ENCODE measurements around the gene PRKCA.

The PRKCA gene

GRCh38 chr17:66531851-66532295, 229.5 kb downstream of the PRKCA start:
- peak overlapping the region; percentile 22; the same call in 1 of the 2 replicates for H3K27ac ChIP-seq
- peak overlapping the region; percentile 3; the same call in 1 of the 2 replicates for H3K4me3 ChIP-seq
- TF ChIP-seq EZH2 (IDR thresholded peaks at IDR 0.05): no peak
- TF ChIP-seq FOXP2 (optimal IDR thresholded peaks at IDR 0.05; ENCODE audit: control extremely low read depth, extremely low read length, insufficient read depth): no peak
- TF ChIP-seq POLR2AphosphoS5 (IDR thresholded peaks at IDR 0.05; ENCODE audit: borderline replicate concordance, low read depth, low read length): no peak
- H3K36me3 ChIP-seq (ENCODE audit: insufficient read depth, low read length): no peaks in the 10 kb centered on the region
- H3K9me3 ChIP-seq (ENCODE audit: low read depth, low read length): no peaks in the 10 kb centered on the region
- DNase-seq (ENCODE audit: low read depth, low spot score): no peak
- no peak overlapping the region for H3K9ac ChIP-seq (ENCODE audit: insufficient read length)

DNA sequence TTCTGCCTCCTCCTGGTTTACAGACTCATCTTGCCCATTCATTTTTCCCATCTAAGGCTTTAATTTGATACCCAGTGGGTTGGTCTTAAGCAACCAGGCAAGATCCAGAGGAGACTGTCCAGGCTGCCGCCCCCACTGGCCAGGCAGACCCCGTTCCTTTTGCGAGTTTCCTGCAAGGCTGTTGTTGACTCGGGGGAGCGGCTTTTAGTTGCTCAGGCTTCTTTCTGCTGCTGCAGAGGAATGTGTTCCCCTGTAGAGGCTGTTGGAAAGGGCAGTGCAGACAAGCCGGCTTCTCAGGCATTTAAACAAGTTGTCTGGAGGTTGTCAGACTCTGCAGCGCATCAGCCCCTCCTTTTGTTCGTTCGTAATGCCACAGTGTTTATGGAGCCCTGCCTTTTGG, 231.2 kb downstream of the PRKCA start:
- Histone ChIP-seq H3K9ac (ENCODE audit: insufficient read length) (no peak overlapping the region), H3K9me3 (ENCODE audit: low read depth, low read length) (no peaks in the 10 kb centered on the region), H3K27ac (no peak overlapping the region), H3K36me3 (ENCODE audit: insufficient read depth, low read length) (no peaks in the 10 kb centered on the region), H3K4me3 (no peak overlapping the region)
- no peak for DNase-seq (ENCODE audit: low read depth, low spot score)
- TF ChIP-seq POLR2AphosphoS5 (IDR thresholded peaks at IDR 0.05; ENCODE audit: borderline replicate concordance, low read depth, low read length) (no peak), FOXP2 (optimal IDR thresholded peaks at IDR 0.05; ENCODE audit: control extremely low read depth, extremely low read length, insufficient read depth) (no peak), EZH2 (IDR thresholded peaks at IDR 0.05) (no peak)

- Histone ChIP-seq H3K36me3 (ENCODE audit: insufficient read depth, low read length) (no peaks in the 10 kb centered on the region), H3K4me3 (no peak overlapping the region), H3K27ac (no peak overlapping the region), H3K9me3 (ENCODE audit: low read depth, low read length) (no peaks in the 10 kb centered on the region), H3K9ac (ENCODE audit: insufficient read length) (no peak overlapping the region)
- TF ChIP-seq POLR2AphosphoS5 (IDR thresholded peaks at IDR 0.05; ENCODE audit: borderline replicate concordance, low read depth, low read length) (no peak), FOXP2 (optimal IDR thresholded peaks at IDR 0.05; ENCODE audit: control extremely low read depth, extremely low read length, insufficient read depth) (no peak), EZH2 (IDR thresholded peaks at IDR 0.05) (no peak)
- DNase-seq (ENCODE audit: low read depth, low spot score): no peak
These were observed 231.6 kb downstream of the PRKCA start for GRCh38 chr17:66533986-66534385.

- H3K4me3 ChIP-seq: no peak overlapping the region
- H3K9me3 ChIP-seq (ENCODE audit: low read depth, low read length): no peaks in the 10 kb centered on the region
- TF ChIP-seq EZH2 (IDR thresholded peaks at IDR 0.05) (no peak), POLR2AphosphoS5 (IDR thresholded peaks at IDR 0.05; ENCODE audit: borderline replicate concordance, low read depth, low read length) (no peak), FOXP2 (optimal IDR thresholded peaks at IDR 0.05; ENCODE audit: control extremely low read depth, extremely low read length, insufficient read depth) (no peak)
- no peak overlapping the region for H3K27ac ChIP-seq
- no peak for DNase-seq (ENCODE audit: low read depth, low spot score)
- H3K9ac ChIP-seq (ENCODE audit: insufficient read length): no peak overlapping the region
- H3K36me3 ChIP-seq (ENCODE audit: insufficient read depth, low read length): no peaks in the 10 kb centered on the region
These were observed 233.2 kb downstream of the PRKCA start for GRCh38 chr17:66535611-66536010.

GRCh38 chr17:66537502-66537901, 235.1 kb downstream of the PRKCA start:
- TF ChIP-seq POLR2AphosphoS5 (IDR thresholded peaks at IDR 0.05; ENCODE audit: borderline replicate concordance, low read depth, low read length) (no peak), FOXP2 (optimal IDR thresholded peaks at IDR 0.05; ENCODE audit: control extremely low read depth, extremely low read length, insufficient read depth) (no peak), EZH2 (IDR thresholded peaks at IDR 0.05) (no peak)
- DNase-seq (ENCODE audit: low read depth, low spot score): no peak
- no peak overlapping the region for H3K9ac ChIP-seq (ENCODE audit: insufficient read length)
- H3K4me3 ChIP-seq: no peak overlapping the region
- H3K27ac ChIP-seq: no peak overlapping the region
- H3K9me3 ChIP-seq (ENCODE audit: low read depth, low read length): no peaks in the 10 kb centered on the region
- H3K36me3 ChIP-seq (ENCODE audit: insufficient read depth, low read length): no peaks in the 10 kb centered on the region

DNA sequence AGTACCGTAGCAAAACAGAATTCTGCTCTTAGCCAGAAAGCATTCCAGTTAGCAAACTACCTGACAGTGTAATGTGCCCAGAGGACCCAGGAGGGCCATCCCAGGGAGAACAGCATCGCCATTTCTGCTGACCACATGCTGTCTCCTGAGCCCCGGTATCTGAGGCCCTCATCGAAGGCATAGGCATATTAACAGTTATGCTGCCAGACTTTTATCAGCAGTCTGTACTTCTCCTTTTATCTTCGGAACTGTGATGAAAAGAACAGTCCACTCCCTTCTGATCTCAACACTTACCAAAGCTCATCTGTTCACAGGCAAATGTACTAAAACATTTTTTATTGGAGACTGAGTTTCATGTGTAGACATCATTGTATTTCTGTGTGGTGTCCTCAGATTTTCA, 236.4 kb downstream of the PRKCA start:
- TF ChIP-seq EZH2 (IDR thresholded peaks at IDR 0.05): no peak
- TF ChIP-seq FOXP2 (optimal IDR thresholded peaks at IDR 0.05; ENCODE audit: control extremely low read depth, extremely low read length, insufficient read depth): no peak
- TF ChIP-seq POLR2AphosphoS5 (IDR thresholded peaks at IDR 0.05; ENCODE audit: borderline replicate concordance, low read depth, low read length): no peak
- H3K36me3 ChIP-seq (ENCODE audit: insufficient read depth, low read length): no peaks in the 10 kb centered on the region
- no peak overlapping the region for H3K9ac ChIP-seq (ENCODE audit: insufficient read length)
- no peak overlapping the region for H3K27ac ChIP-seq
- H3K4me3 ChIP-seq: no peak overlapping the region
- DNase-seq (ENCODE audit: low read depth, low spot score): no peak
- no peaks in the 10 kb centered on the region for H3K9me3 ChIP-seq (ENCODE audit: low read depth, low read length)

DNA sequence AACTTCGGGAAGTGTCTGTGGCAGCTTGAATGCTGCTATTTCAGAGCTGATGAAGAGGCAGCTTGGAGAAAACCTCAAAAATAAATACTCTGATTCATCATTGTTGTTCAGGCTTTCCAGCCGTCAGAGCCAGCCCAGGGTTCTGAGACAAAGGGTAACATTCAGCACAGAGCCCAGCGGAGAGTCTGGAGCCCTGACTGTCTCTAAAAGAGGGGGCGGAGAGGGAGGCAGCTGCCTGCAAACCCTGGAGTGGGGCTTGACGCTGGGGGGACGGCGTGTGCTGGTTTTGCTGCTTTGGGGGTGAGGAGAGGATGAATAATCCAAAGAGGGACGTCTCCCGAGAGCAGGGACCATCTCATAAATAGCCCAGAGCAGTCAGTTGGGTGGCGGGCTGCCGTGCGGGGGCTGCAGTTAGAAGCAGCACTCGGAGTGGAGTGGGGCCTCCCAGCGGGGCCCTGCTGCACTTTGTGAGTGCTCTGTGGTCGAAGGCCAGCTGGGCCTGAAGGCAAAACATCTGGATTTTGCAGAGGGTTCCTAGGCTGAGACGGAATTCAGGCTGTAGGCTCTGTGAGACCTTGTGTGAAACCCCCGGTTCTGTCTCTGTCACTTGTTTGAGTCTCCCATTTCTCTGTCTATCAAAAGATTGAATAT, 237.8 kb downstream of the PRKCA start:
- TF ChIP-seq EZH2 (IDR thresholded peaks at IDR 0.05): no peak
- TF ChIP-seq FOXP2 (optimal IDR thresholded peaks at IDR 0.05; ENCODE audit: control extremely low read depth, extremely low read length, insufficient read depth): no peak
- TF ChIP-seq POLR2AphosphoS5 (IDR thresholded peaks at IDR 0.05; ENCODE audit: borderline replicate concordance, low read depth, low read length): no peak
- no peak overlapping the region for H3K4me3 ChIP-seq
- no peak for DNase-seq (ENCODE audit: low read depth, low spot score)
- no peak overlapping the region for H3K9ac ChIP-seq (ENCODE audit: insufficient read length)
- no peaks in the 10 kb centered on the region; the same call in 1 of the 2 replicates for H3K36me3 ChIP-seq (ENCODE audit: insufficient read depth, low read length)
- no peaks in the 10 kb centered on the region for H3K9me3 ChIP-seq (ENCODE audit: low read depth, low read length)
- H3K27ac ChIP-seq: no peak overlapping the region

GRCh38 chr17:66541461-66542128, 239.2 kb downstream of the PRKCA start:
- H3K36me3 ChIP-seq (ENCODE audit: insufficient read depth, low read length): peaks cover 6% of the 10 kb centered on the region; the same call in 1 of the 2 replicates
- no peaks in the 10 kb centered on the region for H3K9me3 ChIP-seq (ENCODE audit: low read depth, low read length)
- peak; percentile 89 for DNase-seq (ENCODE audit: low read depth, low spot score)
- H3K27ac ChIP-seq: peak overlapping the region; percentile 92; the same call in 1 of the 2 replicates
- no peak overlapping the region for H3K9ac ChIP-seq (ENCODE audit: insufficient read length)
- peak overlapping the region; percentile 45 for H3K4me3 ChIP-seq
- TF ChIP-seq FOXP2 (optimal IDR thresholded peaks at IDR 0.05; ENCODE audit: control extremely low read depth, extremely low read length, insufficient read depth) (no peak), POLR2AphosphoS5 (IDR thresholded peaks at IDR 0.05; ENCODE audit: borderline replicate concordance, low read depth, low read length) (peak; percentile 49; the same call in 1 of the 2 replicates)

All from SK-N-MC (cell line).